Tibial nerve (tissue), 4 donors: ENCODE results near the gene TRAF3.

Experiments
- CTCF ChIP-seq, 5 experiments: fragments of 200-600 bp in 3 of 5; fragments of 450-650 bp in 2 of 5; sonication (generic) in 3 of 5; IDR thresholded peaks; one replicate each; pipeline ENCODE4 v1.5.1; 2016 to 2019; ENCODE audit warnings: antibody characterized with exemption in 5 of 5, mild to moderate bottlenecking in 3 of 5, moderate library complexity in 2 of 5
- EP300 ChIP-seq, 2 donors: sonication (generic); formaldehyde crosslinking; IDR thresholded peaks; one replicate each; pipeline ENCODE4 v1.6.1; 2017; ENCODE audit warnings: antibody characterized with exemption in 2 of 2, mild to moderate bottlenecking in 1 of 2
- POLR2A ChIP-seq, 2 donors: fragments of 450-650 bp; IDR thresholded peaks; one replicate each; pipeline ENCODE4 v1.6.1; 2017; ENCODE audit warnings: antibody characterized with exemption in 2 of 2, mild to moderate bottlenecking in 2 of 2, moderate library complexity in 2 of 2

GRCh38 chr14:102805371-102805891 is 28.2 kb downstream of the TRAF3 start:
- TF ChIP-seq CTCF (IDR thresholded peaks at IDR 0.05) (no peak), EP300 (IDR thresholded peaks at IDR 0.05) (no peak), POLR2A (IDR thresholded peaks at IDR 0.05) (no peak)
